GM19351 (cell line): ENCODE measurements around the gene OPN1LW.
"Not testable (repeated sequence)": the region's sequence is repeated elsewhere in the genome, so short reads cannot be mapped to it uniquely, and the experiment has no call there.

Experiments used
- ATAC-seq: cut with Tn5 transposase; IDR thresholded peaks from one replicate; pipeline ENCODE4 v1.9.1; 2021; ENCODE audit warnings: mild to moderate bottlenecking, moderate library complexity; ENCODE audit not compliant: unreplicated experiment

Gene OPN1LW

DNA sequence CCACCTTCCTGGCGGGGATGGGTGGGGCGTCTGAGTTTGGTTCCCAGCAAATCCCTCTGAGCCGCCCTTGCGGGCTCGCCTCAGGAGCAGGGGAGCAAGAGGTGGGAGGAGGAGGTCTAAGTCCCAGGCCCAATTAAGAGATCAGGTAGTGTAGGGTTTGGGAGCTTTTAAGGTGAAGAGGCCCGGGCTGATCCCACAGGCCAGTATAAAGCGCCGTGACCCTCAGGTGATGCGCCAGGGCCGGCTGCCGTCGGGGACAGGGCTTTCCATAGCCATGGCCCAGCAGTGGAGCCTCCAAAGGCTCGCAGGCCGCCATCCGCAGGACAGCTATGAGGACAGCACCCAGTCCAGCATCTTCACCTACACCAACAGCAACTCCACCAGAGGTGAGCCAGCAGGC is at the start of gene OPN1LW:
OPN1LW (plus strand) TSS at position 234 of the 400 bp plus-strand sequence; CDS start at position 275, 41 bp downstream.
- ATAC-seq, result not testable (repeated sequence)

DNA sequence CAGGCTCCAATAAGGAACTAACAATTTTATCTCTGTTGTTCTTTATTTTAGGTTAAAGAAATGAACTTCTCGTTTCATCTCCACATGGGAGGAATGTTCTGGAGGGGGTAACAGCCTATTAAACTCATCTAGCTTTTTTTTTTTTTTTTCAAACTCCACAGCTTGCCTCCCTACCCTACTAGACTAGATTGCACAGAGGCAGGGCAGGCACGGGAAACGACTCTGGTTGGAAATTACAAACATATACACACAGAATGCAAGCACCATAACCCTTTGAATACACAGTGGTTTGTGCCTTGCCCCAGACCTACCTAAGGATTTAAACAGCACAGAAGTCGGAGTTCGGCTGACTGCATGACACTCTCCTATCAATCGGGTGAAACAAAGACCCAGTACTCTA is 49.2 kb upstream of the OPN1LW start:
- ATAC-seq, result no peak

DNA sequence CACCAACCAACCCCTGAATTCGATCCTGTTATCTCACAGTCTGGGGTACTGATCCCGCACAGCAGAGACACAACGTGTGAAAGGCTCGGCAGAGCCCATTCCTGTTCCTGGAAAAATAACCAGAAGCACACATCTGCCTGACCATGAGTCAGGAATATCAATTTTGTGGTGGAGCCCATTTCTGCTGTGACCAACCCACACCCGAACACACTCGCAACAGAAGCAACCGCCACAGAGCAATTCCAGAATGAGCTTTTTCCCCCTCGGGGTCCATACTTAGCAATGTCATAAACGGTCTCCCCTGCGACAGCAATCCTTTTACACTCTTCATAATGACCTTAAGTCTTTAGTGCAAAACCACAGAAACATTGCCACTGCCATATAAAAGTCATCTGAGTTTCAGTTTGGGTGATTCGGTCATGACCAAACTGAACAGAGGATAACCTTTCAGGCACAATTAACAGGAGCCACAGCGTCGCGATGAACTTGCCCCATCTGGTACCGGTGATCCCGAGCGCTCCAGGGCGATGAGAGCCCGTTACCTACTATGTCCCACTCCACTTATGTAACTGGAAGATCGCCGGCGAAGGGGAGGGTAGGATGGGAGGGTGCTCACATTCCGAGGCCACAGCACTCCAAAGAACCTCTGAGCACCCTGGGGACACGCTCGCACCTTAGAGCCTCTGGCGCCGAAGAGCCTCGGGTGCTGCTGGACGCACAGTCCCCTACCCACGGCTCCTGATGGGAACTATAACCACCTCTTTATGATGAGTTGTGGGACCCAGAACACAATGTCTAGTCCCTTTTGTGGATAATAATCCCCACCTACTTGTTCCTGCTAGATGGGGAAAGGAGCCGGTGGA is 47.7 kb upstream of the OPN1LW start:
- ATAC-seq, result no peak

DNA sequence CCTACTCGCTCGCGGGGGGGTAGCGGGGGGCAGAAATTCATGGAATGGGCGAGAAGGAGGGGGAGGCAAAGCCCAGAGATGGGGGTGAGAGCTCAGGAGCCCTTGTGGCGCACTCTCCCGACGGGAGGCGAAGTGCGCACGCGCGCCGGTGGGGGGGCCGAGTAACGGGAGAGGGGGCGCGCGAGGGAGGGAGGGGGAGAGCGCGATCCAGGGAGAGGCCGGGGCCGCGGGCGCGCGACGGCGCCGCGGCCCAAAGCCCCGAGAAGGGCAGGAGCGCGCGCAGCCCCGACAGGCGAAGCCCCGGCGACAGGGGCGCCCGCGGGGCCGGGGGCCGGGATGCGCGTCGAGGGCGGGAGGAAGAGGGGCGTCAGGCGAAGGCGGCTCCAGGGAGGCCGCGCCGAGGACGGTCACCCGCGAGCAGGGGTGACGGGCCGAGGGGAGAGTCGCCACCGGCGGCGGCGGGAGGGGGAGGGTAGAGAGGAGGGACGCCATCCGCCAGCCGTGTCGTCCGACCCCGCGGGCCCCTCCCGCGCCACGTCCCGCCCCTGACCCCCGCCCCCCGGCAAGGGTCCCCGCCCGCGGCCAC is 46.9 kb upstream of the OPN1LW start:
- peak; percentile 34 for ATAC-seq

DNA sequence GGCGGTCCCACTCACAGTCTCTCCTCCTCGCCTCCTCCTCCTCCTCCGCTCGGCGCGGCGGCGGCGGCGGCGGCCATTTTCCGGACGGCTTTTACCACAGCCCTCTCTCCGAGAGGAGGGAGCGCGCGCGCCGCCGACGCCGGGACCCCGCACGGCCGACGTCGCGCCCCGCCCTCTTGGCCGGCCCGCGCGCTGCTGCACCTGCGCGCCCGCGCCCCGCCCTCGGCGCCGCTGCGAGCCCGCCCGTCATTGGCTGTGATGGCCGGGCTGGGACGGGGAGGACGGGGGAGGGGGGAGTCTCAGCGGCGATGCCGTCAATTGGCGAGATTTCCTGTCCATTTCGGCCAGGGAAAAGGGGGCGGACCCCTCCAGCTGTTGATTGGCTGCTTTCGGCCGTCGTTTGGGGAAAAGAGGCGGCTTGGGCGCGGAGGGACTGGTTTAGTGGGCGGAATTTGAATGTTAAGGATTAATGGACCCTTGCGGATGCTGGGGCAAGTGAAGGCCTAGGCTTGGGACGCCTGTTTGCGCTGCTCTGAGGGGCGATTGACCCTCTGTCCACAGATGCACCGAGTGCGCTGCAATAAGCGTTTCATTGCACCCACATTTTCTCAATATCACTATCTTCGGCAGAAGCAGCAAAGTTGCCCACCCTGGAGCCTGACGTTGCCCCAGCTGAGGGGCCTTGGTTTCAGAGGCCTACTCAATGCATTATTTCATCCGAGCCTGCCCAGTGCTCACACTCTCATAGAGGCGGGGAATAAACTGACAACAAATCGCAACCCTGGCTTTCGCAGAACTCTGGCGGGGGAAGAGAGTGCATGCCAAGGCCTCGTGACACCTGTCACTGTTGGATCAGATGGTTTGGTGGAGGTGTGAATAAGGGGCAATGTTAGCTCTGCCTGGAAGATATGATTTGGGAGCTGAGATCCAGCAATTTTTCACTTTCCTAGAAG is 46.2 kb upstream of the OPN1LW start, which contains the start of gene MECP2:
MECP2 (minus strand) TSS at position 129 of the 953 bp plus-strand sequence.
- ATAC-seq, result peak; percentile 87

DNA sequence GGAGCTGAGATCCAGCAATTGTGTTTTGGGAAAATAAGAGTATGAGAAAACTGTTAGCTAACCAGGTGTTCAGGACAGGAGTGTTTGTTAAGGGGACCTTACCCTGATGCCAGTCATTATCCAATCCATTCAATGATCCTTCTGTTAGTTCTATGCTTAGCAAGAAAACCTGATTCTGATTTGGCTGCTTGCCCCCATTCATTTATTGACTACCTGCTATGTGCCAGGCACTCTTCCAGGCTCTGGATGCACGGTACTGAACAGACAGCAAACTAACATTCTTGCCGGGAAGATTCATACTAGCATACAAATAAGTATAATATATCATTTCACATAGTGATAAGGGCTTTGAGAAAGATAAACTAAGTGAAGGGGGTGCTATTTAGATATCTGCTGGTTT is 45.5 kb upstream of the OPN1LW start:
- ATAC-seq, result no peak

DNA sequence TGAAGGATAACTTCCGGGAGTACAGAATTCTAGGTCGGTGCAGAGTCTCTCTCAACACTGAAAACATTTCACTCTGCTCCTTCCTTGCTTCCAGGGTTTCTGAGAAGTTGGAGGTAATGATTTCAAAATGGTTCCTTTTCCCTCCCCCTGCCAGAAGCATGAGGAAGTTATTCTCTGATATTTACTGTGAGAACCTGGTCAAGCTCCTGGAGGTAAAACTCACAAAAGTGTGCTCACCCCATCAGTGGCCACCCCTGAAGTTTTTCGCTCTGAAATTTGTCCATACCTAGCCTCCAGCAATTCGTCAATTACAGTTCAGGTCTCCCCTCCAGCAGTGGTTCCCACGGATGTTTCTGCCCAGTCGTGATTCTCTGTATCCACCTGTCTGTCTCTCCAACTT is 30.3 kb upstream of the OPN1LW start:
- no peak for ATAC-seq

DNA sequence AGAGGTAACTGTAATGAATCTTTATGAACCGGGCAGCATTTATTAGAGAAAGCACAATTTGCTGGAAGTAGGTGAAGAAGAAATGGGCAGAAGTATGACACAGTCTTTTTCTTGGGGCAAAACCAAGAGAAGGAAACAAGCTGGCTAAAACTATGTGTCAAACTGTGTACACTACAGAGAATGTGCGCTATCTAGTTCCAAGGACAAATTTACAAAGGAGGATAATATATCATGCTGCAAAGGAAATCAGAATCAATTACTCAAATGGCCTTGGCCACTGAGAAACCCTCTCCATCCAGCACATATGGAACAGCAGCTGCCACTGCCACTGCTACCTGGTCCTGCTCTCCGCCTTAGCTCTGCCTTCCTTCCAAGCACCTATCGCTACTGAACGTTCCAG is 29.4 kb upstream of the OPN1LW start:
- no peak for ATAC-seq

DNA sequence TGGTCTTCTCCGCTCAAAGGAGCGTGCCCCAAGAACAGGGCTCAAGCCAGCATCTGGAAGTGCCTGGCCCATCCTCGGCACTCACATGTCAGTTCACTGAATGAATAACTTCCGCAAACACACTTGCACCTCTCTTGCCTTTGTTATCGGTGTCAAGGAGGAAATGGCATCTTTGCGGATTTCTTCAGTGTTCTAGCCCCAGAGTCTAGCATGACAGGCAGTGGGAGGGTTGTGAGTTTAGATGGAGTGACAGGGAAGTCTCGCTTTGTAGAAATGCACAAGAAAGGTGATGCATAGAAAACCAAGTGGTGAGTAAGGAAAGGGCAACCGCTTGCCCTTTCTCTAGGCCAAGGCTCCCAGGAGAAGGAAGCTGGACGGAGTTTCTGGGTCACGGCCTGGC is 29.0 kb upstream of the OPN1LW start:
- ATAC-seq, result no peak

DNA sequence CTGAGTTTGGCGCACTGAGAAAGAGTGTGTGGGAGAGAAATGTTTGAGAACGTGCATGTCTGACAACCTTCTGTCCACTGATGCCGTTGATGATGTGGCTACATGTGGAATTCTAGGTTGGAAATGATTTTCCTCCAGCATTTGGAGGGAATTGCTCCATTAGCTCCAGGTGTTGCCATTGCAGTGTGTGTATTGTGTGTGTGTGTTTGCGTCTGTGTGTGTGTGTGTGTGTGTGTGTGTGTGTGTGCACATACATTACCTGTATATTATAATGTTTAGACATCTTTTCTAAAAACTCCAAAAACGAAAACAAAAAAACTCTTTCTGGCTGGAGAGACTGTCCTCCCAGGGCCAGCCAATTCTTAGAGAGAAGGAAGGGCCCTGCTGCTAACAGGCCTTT is 28.3 kb upstream of the OPN1LW start:
- no peak for ATAC-seq

DNA sequence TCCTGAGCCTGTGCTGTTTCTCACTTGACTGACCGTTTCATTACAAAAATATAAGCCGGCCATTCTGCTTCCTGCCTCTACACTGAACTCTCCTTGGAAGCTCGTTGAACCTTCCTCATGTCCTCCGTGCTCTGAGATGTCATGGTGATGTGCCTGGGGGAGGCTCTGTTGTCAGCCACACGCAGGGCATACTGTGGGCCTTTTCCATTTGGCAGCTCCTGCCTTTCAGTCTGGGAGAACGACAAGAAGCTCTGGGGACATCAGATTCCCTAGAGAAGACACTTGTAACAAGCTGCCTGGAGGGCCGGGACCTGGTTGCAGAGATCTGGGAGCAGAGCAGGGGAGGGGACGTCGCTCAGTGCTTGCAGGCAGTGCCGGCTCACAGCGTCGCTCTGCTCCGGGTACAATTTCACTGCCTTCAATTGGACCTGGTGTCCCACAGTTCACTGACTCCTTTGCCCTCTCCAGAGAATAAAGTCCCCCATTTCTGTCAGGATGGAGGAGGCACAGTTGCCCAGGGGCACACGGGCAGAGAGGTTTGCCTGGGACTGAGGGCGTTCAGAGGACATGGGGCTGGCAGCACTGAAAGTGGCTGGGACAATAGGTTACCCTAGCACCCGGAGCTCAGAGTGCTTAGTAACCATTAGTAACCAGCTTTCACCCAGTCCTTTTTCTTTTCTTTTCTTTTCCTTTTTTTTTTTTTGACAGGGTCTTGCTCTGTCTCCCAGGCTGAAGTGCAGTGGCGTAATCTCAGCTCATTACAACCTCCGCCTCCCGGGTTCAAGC is 27.4 kb upstream of the OPN1LW start:
- no peak for ATAC-seq

DNA sequence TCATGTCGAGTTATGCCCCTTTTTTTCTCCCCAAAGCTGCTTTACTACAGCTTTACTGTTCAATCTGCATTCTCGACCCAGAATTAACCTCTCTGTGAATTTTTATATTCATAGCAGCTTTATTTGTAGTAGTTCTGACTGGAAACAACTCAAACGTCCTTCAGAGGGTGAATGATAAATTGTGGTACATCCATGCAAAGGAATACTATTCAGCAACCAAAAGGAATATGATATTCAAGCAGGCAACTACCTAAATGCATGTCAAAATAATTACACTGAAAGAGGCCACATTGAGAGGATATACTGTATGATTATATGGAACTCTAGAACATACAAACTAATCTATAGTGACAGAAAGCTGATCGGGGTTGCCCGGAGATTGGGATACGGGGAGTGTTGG is 26.5 kb upstream of the OPN1LW start:
- no peak for ATAC-seq

DNA sequence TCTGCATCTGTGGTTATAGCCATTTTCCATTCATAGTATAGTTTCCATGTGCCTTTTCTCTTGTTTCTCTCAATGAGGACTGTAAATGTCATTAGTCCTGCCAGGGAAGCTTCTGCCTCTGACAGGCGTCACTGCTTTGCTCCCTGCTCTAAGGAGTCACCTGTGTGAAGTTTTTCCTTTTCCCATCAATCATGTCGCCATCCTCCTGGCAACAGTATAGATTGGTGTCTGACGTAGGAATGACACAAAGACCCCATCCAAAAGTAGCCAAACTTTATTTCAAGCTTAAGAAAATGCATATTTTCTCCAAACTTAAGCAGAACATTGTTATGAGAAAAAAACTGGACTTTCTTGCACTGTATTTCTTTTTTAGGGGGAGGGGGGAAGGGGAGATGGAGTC is 23.5 kb upstream of the OPN1LW start:
- ATAC-seq, result no peak

DNA sequence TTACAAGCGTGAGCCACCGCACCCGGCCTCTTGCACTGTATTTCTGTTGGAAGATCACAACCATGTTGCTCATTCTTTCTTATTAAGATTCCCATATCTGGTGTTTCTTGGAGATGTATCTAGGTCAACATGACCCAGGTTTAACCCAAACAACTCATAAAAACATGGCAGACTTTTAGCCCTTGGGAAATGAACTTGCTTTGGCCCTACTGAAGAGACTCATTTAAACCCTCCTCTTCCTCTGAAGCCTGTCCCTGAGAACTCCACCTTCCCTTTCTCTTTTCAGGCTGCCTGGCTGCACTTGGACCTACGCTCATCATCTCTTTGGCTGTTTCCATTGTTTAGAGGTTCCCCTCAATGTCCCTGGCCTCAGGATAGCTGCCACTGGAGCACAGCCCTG is 22.8 kb upstream of the OPN1LW start:
- ATAC-seq, result no peak

DNA sequence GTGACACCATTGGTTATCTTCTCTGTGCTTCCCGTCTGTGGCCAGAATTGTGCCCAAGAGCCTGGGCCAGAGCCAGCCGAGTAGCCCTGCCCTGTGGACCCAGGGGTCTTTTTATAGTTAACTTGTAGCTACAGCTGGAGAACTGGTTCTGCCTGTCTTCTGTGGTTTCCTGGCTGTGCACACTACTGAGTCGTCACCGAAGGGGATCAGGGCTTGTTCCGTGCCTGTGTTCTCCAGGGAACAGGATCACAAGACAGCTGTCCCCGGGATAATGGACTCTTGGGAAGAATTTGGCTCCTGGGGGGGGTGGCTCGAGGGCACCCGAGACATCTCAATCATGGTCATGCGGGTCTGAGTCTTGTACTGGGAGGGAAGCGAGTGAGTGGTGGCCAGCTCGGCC is 22.1 kb upstream of the OPN1LW start:
- ATAC-seq, result no peak

DNA sequence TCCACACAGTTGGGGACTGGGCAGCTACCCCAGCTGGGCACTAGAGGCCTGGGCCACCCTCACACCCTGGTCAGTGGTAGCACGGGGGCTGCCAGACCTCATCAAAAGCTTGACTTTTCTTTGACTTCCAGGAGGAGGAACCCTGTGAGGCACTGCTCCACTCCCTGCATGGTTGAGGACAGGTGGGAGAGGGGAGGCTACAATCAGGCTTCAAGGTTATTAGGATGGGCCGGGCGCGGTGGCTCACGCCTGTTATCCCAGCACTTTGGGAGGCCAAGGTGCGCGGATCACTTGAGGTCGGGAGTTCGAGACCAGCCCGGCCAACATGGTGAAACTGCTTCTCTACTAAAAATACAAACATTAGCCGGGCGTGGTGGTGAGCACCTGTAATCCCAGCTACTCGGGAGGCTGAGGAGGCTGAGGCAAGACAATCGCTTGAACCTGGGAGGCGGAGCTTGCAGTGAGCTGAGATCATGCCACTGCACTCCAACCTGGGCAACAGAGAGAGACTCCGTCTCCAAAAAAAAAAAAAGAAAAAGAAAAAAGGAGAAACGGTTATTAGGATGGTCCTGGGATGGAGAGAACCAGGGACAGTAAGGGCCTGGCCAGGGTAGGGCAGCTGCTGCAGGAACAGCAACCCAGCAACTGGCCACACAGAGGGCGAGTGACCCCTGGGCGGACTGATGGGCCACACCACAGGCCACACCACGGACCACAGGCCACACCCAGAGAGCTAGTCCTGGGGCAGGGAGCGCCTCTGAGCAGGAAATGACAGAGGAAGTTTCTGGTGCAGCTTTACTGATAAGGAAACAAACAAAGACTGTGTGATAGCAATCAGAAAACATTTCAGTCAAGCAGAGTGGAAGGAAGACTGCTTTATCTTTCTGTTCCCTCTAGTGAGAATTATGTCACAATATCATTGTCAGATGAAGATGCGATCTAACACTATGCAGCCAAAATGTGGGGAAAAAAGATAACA is 20.5 kb upstream of the OPN1LW start:
- ATAC-seq, result no peak

DNA sequence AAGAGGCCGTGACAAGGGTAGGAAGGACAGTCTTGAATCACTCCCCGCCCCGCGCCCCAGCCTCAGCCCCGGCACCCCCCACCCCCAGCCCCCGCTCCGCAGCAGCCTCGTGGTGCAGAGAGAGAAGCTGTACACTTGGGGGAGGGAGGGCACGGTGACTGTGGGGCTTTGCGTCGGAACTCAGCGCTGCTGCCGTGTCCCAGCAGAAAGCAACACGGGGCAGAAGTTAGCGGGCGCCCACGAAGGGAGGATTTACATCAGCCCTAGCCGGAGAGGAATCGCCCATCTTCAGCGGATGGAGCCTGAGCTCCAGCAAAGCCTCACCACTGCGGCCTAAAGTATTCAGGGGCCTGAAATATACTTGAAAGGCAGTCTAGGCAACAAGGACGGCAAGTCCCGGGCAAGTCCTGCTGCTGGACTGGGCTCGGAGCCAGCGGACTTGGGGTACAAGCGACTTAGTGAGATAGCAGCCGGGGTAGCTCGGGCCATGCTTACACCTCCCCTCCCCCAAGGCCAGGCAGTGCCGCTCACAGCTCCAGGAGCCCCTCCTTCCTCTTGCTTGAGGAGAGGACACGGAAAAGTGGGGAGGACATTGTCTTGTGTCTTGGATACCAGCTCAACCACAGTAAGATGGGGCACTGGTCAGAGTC is 18.5 kb upstream of the OPN1LW start:
- ATAC-seq, result no peak

DNA sequence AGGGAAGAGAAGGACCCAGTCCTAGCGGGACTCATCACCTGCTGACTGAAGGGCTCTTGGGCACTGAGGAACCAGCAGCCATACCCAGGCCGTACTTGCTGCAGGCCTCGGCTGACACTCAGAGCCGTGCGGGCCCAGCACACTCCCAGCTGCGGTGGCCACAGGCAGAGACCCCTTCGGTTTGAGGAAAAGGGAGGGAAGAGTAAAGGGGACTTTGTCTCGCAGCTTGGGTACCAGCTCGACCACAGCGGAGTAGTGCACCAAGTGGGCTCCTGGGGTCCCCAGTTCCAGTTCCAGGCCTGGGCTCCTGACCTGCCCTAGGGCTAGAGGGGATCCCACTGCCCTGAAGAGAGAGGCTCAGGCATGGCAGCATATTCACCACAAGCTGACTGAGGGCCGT is 17.9 kb upstream of the OPN1LW start:
- no peak for ATAC-seq

DNA sequence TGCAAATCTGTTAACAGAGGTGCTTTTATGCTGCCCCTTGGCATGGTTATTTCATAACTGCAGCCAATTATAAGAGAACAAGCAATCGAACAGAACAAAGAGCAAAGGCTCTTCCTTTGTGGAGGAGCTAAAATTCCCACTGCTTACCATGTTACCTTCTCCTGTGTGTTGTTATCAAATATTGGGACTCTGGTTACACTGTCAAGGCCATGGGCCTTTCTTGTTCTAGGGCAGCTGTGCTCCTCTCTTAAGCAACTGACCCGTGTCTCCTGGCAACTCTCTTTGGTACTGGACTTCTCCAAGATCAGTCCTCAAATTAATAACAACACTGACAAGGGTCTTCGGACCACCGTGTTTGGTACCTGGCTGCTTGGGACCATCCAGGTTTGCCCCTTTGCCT is 12.1 kb upstream of the OPN1LW start:
- ATAC-seq, result no peak
